HEK293 (cell line): Measurements from ENCODE around the gene ADAMTS4.

Source experiments
- BCL11A ChIP-seq: fragments of 450-650 bp; formaldehyde crosslinking; IDR thresholded peaks from 2 replicates; pipeline ENCODE4 v1.5.1; 2016; ENCODE audit warnings: low read depth, missing biosample characterization, missing genetic modification characterization
- FEZF1 ChIP-seq: fragments of 450-650 bp; formaldehyde crosslinking; IDR thresholded peaks from 2 replicates; pipeline ENCODE4 v1.5.1; 2016; ENCODE audit warnings: missing biosample characterization, missing genetic modification characterization
- HOXD13 ChIP-seq: sonication (generic); formaldehyde crosslinking; IDR thresholded peaks from 2 replicates; pipeline ENCODE4 v1.8.0; 2022; ENCODE audit warnings: missing genetic modification reagents, borderline replicate concordance
- KLF10 ChIP-seq: fragments of 450-650 bp; IDR thresholded peaks from 2 replicates; pipeline ENCODE4 v1.5.1; 2018; ENCODE audit warnings: missing biosample characterization, mild to moderate bottlenecking, missing genetic modification characterization
- KLF8 ChIP-seq: fragments of 450-650 bp; formaldehyde crosslinking; IDR thresholded peaks from 2 replicates; pipeline ENCODE4 v1.5.1; 2016; ENCODE audit warnings: missing biosample characterization, missing genetic modification characterization
- MZF1 ChIP-seq: fragments of 450-650 bp; formaldehyde crosslinking; IDR thresholded peaks from 2 replicates; pipeline ENCODE4 v1.5.1; 2017; ENCODE audit warnings: missing biosample characterization, missing genetic modification characterization, borderline replicate concordance
- OSR2 ChIP-seq: fragments of 450-650 bp; formaldehyde crosslinking; IDR thresholded peaks from 2 replicates; pipeline ENCODE4 v1.5.1; 2016; ENCODE audit warnings: missing biosample characterization, missing genetic modification characterization
- PBX3 ChIP-seq: sonication (generic); formaldehyde crosslinking; IDR thresholded peaks from 2 replicates; pipeline ENCODE4 v1.8.1; 2022; ENCODE audit warnings: mild to moderate bottlenecking, moderate library complexity, missing genetic modification reagents
- SALL2 ChIP-seq: fragments of 450-650 bp; formaldehyde crosslinking; IDR thresholded peaks from 2 replicates; pipeline ENCODE4 v1.5.0; 2017; ENCODE audit warnings: missing biosample characterization, mild to moderate bottlenecking, missing genetic modification characterization, borderline replicate concordance
- SETDB1 ChIP-seq: IDR thresholded peaks from one replicate; pipeline ENCODE4 v1.6.1; 2017; ENCODE audit warnings: mild to moderate bottlenecking, low read length, moderate library complexity, mixed read lengths; ENCODE audit not compliant: insufficient read length
- ZBTB48 ChIP-seq: fragments of 450-650 bp; formaldehyde crosslinking; IDR thresholded peaks from 2 replicates; pipeline ENCODE4 v1.5.1; 2016; ENCODE audit warnings: missing biosample characterization, missing genetic modification characterization
- ZFP37 ChIP-seq: fragments of 450-650 bp; formaldehyde crosslinking; IDR thresholded peaks from 2 replicates; pipeline ENCODE4 v1.5.1; 2016; ENCODE audit warnings: missing biosample characterization, missing genetic modification characterization
- ZNF10 ChIP-seq: fragments of 450-650 bp; formaldehyde crosslinking; IDR thresholded peaks from 2 replicates; pipeline ENCODE4 v1.5.1; 2017; ENCODE audit warnings: missing biosample characterization, missing genetic modification characterization
- ZNF175 ChIP-seq: fragments of 450-650 bp; formaldehyde crosslinking; IDR thresholded peaks from 2 replicates; pipeline ENCODE4 v1.5.1; 2016; ENCODE audit warnings: missing biosample characterization, missing genetic modification characterization
- ZNF184 ChIP-seq: fragments of 450-650 bp; IDR thresholded peaks from 2 replicates; pipeline ENCODE4 v1.5.1; 2018; ENCODE audit warnings: missing biosample characterization, mild to moderate bottlenecking, missing genetic modification characterization
- ZNF19 ChIP-seq: fragments of 450-650 bp; formaldehyde crosslinking; IDR thresholded peaks from 2 replicates; pipeline ENCODE4; 2016; ENCODE audit warnings: missing biosample characterization, missing genetic modification characterization, low read depth
- ZNF24 ChIP-seq: fragments of 450-650 bp; formaldehyde crosslinking; IDR thresholded peaks from 2 replicates; pipeline ENCODE4 v1.5.1; 2016; ENCODE audit warnings: missing biosample characterization, missing genetic modification characterization
- ZNF398 ChIP-seq: fragments of 450-650 bp; formaldehyde crosslinking; IDR thresholded peaks from 2 replicates; pipeline ENCODE4 v1.5.1; 2017; ENCODE audit warnings: missing biosample characterization, missing genetic modification characterization
- ZNF404 ChIP-seq: fragments of 450-650 bp; formaldehyde crosslinking; IDR thresholded peaks from 2 replicates; pipeline ENCODE4 v1.5.1; 2017; ENCODE audit warnings: missing biosample characterization, missing genetic modification characterization
- ZNF555 ChIP-seq: fragments of 450-650 bp; formaldehyde crosslinking; conservative IDR thresholded peaks from 2 replicates; pipeline ENCODE4 v1.5.1; 2017; ENCODE audit warnings: missing biosample characterization, mild to moderate bottlenecking, missing genetic modification characterization, inconsistent platforms
- ZNF580 ChIP-seq: fragments of 450-650 bp; formaldehyde crosslinking; IDR thresholded peaks from 2 replicates; pipeline ENCODE4 v1.5.1; 2016; ENCODE audit warnings: missing biosample characterization, missing genetic modification characterization
- ZNF610 ChIP-seq: fragments of 450-650 bp; formaldehyde crosslinking; IDR thresholded peaks from 2 replicates; pipeline ENCODE4 v1.5.1; 2016; ENCODE audit warnings: missing biosample characterization, missing genetic modification characterization, borderline replicate concordance
- ZNF623 ChIP-seq: fragments of 450-650 bp; formaldehyde crosslinking; IDR thresholded peaks from 2 replicates; pipeline ENCODE4 v1.5.1; 2016; ENCODE audit warnings: missing biosample characterization, missing genetic modification characterization
- ZNF654 ChIP-seq: fragments of 450-650 bp; formaldehyde crosslinking; IDR thresholded peaks from 2 replicates; pipeline ENCODE4 v1.5.1; 2016; ENCODE audit warnings: low read depth, missing biosample characterization, missing genetic modification characterization
- ZNF670 ChIP-seq: fragments of 450-650 bp; formaldehyde crosslinking; IDR thresholded peaks from 2 replicates; pipeline ENCODE4 v1.5.1; 2016; ENCODE audit warnings: missing biosample characterization, missing genetic modification characterization, low read depth
- ZNF830 ChIP-seq: fragments of 450-650 bp; IDR thresholded peaks from 2 replicates; pipeline ENCODE4 v1.5.0; 2018; ENCODE audit warnings: missing biosample characterization, missing genetic modification characterization, low read depth, mild to moderate bottlenecking, moderate library complexity
- ZNF843 ChIP-seq: fragments of 450-650 bp; formaldehyde crosslinking; IDR thresholded peaks from 2 replicates; pipeline ENCODE4 v1.5.1; 2016; ENCODE audit warnings: missing biosample characterization, missing genetic modification characterization
- ZSCAN18 ChIP-seq: fragments of 450-650 bp; formaldehyde crosslinking; IDR thresholded peaks from 2 replicates; pipeline ENCODE4 v1.5.1; 2016; ENCODE audit warnings: missing biosample characterization, missing genetic modification characterization
- TF ChIP-seq, protein P1 (sequence below): fragments of 450-650 bp; IDR thresholded peaks from 2 replicates; pipeline ENCODE4 v1.5.1; 2018; ENCODE audit warnings: missing biosample characterization, missing genetic modification characterization
- TF ChIP-seq, protein P2 (sequence below): fragments of 450-650 bp; formaldehyde crosslinking; IDR thresholded peaks from 2 replicates; pipeline ENCODE4 v1.5.1; 2016; ENCODE audit warnings: missing biosample characterization, missing genetic modification characterization

The ADAMTS4 gene

GRCh38 chr1:161153682-161154337, 45.0 kb downstream of the ADAMTS4 start, which contains the start of gene UFC1 (continued):
- TF ChIP-seq ZNF398 (no peak), ZNF175 (no peak), ZNF404 (tag by site-specific recombination) (no peak), ZFP37 (tag by site-specific recombination) (peak; percentile 97), ZNF623 (tag by site-specific recombination) (peak; percentile 36), ZNF19 (tag by site-specific recombination) (no peak), SALL2 (tag by site-specific recombination) (no peak), KLF8 (tag by site-specific recombination) (peak; percentile 91), PBX3 (CRISPR knock-in tag) (no peak), ZNF555 (no peak), OSR2 (tag by site-specific recombination) (no peak), ZBTB48 (tag by site-specific recombination) (peak; percentile 75; the same call in 1 of the 2 replicates), ZNF670 (no peak), ZNF24 (tag by site-specific recombination) (peak; percentile 86; the same call in 1 of the 2 replicates), KLF10 (tag by site-specific recombination) (0 out of 2 replicates have a peak, but pooled peaks have one; percentile 50), ZSCAN18 (tag by site-specific recombination) (0 out of 2 replicates have a peak, but pooled peaks have one; percentile 29), ZNF843 (tag by site-specific recombination) (peak; percentile 67; the same call in 1 of the 2 replicates), HOXD13 (CRISPR knock-in tag) (no peak), ZNF580 (tag by site-specific recombination) (peak; percentile 98), ZNF830 (tag by site-specific recombination) (no peak), MZF1 (tag by site-specific recombination) (peak; percentile 85), ZNF610 (tag by site-specific recombination) (0 out of 2 replicates have a peak, but pooled peaks have one; percentile 30), BCL11A (no peak), FEZF1 (tag by site-specific recombination) (no peak), ZNF654 (tag by site-specific recombination) (no peak), ZNF184 (tag by site-specific recombination) (no peak), SETDB1 (no peak), ZNF10 (tag by site-specific recombination) (peak; percentile 13; the same call in 1 of the 2 replicates)
- TF ChIP-seq, protein P1, sequence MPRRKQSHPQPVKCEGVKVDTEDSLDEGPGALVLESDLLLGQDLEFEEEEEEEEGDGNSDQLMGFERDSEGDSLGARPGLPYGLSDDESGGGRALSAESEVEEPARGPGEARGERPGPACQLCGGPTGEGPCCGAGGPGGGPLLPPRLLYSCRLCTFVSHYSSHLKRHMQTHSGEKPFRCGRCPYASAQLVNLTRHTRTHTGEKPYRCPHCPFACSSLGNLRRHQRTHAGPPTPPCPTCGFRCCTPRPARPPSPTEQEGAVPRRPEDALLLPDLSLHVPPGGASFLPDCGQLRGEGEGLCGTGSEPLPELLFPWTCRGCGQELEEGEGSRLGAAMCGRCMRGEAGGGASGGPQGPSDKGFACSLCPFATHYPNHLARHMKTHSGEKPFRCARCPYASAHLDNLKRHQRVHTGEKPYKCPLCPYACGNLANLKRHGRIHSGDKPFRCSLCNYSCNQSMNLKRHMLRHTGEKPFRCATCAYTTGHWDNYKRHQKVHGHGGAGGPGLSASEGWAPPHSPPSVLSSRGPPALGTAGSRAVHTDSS (tag by site-specific recombination), result no peak; the same call in 1 of the 2 replicates
- TF ChIP-seq, protein P2, sequence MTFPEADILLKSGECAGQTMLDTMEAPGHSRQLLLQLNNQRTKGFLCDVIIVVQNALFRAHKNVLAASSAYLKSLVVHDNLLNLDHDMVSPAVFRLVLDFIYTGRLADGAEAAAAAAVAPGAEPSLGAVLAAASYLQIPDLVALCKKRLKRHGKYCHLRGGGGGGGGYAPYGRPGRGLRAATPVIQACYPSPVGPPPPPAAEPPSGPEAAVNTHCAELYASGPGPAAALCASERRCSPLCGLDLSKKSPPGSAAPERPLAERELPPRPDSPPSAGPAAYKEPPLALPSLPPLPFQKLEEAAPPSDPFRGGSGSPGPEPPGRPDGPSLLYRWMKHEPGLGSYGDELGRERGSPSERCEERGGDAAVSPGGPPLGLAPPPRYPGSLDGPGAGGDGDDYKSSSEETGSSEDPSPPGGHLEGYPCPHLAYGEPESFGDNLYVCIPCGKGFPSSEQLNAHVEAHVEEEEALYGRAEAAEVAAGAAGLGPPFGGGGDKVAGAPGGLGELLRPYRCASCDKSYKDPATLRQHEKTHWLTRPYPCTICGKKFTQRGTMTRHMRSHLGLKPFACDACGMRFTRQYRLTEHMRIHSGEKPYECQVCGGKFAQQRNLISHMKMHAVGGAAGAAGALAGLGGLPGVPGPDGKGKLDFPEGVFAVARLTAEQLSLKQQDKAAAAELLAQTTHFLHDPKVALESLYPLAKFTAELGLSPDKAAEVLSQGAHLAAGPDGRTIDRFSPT (tag by site-specific recombination), result no peak
